HG03565 (cell line): ENCODE measurements around the gene ARHGAP42.

Experiments
- ATAC-seq: cut with Tn5 transposase; IDR thresholded peaks from one replicate; pipeline ENCODE4 v1.9.1; 2021; ENCODE audit warnings: mild to moderate bottlenecking, moderate library complexity; ENCODE audit not compliant: unreplicated experiment

The ARHGAP42 gene

DNA sequence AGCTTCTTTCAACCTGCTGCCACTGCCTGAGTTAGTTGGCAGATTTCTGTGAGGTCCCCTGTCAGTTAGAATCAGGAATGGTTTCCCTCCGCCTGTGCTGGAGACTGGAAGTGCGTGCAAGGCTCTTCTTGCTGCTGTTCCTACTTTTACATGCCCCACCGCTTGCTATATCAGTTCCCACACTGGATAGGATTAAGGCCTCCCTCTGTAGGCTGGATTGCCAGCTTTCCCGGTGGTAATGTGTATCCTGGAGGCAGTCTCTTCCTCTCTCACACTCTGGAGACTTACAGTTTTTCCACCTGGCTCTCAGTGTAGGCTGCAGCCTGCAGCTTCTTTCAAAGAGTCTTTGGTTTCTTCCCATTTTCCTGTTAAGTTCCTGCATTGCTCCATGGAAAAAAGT, 66.5 kb downstream of the ARHGAP42 start:
- no peak for ATAC-seq

DNA sequence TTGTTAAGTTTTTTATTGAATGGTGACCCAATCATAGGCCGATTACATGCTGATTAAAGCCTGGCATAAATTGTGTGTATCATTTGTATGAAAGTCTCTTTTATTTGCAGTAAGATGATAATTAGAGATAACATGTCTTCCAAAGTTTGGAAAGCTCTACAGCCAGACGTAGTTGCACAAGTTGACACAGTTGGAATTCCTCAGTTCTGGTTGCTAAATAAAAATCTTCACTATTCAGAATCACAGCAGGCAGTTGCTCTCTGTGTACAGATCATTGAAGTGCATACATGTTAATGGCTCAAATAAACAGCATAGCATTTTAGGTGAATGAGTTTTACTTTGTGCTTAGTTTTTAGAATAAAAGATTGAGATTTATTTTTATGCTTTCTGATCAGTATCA, 69.5 kb downstream of the ARHGAP42 start:
- ATAC-seq = no peak

- ATAC-seq = no peak
Measured at GRCh38 chr11:100757646-100758045, 70.6 kb downstream of the ARHGAP42 start.

- no peak for ATAC-seq
Measured at GRCh38 chr11:100759106-100759505, 72.0 kb downstream of the ARHGAP42 start.

GRCh38 chr11:100759856-100760255, 72.8 kb downstream of the ARHGAP42 start:
- ATAC-seq = no peak

DNA sequence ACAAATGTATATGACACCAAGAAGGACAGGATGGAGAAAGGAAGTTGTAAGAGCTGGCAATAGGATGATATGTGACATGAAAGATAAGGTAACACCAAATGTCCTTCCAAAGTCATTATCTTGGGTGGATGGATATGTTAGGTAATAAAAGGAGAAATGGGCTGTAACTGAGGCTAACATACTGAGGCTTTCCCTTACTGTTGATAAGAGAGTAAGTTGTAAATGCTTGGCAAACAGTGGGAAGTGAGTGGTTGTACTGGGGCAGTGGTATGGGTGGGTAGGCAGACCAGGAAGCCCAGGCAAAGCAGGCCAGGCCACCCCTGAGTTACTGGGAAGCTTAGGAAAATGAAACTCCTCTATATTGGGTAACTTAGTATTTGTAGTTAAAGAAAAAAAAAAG, 73.7 kb downstream of the ARHGAP42 start:
- no peak for ATAC-seq

- ATAC-seq = no peak
Measured at GRCh38 chr11:100761841-100762240, 74.8 kb downstream of the ARHGAP42 start.

DNA sequence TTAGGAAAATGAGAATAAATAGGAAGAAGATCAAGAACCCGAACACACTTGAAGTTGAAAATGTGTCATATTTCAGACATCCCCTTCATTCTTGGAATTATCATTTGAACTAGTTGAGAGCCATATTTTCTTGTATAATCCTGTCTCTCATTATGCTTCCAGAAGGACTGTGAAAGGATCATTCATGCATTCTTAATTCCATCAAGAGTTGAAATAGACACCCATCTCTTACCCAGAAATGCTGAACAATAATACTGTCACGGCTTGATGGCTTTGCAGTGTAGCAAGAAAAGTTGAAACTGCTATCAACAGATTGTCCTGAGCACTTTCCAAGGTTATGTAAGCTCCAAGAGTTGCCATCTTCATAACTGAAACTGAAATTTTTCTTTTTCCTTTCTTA, 79.7 kb downstream of the ARHGAP42 start:
- no peak for ATAC-seq

GRCh38 chr11:100769165-100769564, 82.1 kb downstream of the ARHGAP42 start:
- ATAC-seq = no peak

GRCh38 chr11:100769617-100770016, 82.5 kb downstream of the ARHGAP42 start:
- ATAC-seq = no peak

DNA sequence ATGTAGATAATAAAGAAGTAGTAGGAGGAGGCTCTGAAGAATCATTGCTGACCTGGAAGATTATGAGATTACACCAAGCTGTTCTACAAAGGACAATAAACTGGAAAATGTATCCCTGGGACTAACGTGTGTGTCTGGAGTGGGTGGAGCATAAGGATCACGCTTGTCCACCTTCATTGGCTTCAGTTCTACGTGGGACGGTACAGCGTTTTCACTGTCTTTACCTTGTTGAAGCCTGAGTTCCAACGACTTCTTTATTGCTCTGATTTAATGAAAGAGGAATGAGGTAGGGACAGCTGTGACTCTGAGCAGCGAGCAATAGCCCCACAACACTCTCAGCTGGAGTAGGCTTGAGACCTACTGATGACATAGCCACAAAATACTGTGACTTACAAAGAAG, 87.0 kb downstream of the ARHGAP42 start:
- no peak for ATAC-seq

GRCh38 chr11:100774859-100775258, 87.8 kb downstream of the ARHGAP42 start:
- ATAC-seq = no peak

DNA sequence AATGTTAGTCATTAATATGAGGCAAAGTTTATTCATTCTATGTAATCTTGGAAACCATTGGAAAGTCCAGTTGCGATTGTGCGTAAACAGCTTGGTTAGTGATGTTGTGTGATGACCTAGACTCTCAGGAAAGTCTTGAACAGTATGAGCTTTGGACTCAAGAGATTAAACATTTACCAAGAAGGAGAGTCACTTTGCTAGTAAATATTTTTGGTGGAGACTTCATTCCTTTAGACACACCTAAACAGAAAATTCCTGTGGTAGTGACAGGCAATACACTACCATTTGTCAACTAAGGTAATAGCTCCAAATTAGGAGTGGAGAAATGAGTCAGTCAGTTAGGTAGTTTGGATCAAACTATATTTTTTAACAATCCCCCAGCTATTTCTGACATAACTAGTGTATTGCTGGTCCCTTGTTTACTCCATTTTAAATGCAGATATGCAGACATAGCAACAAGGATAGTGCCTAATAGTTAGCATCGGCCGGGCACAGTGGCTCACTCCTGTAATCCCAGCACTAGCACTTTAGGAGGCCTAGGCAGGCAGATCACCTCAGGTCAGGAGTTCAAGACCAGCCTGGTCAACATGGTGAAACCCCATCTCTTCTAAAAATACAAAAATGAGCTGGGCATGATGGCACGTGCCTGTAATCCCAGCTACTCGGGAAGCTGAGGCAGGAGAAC, 89.3 kb downstream of the ARHGAP42 start:
- no peak for ATAC-seq

GRCh38 chr11:100777103-100777502, 90.0 kb downstream of the ARHGAP42 start:
- ATAC-seq = no peak

DNA sequence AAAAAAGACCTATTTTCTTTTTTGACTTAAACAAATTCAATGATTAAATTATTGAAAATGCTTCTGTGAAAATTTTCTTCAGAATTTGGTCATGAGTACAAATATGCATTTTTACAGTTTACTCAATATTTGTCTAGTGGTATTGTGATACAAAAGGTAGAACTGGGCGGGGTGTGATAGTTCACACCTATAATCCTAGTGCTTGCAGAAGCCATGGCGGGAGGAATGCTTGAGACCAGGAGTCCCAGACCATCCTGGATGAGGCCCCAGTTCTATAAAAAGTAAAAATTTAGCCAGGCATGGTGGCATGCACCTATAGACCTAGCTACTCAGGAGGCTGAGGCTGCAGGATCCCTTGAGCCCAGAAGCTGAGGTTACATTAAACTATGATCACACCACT, 90.6 kb downstream of the ARHGAP42 start:
- ATAC-seq = no peak

DNA sequence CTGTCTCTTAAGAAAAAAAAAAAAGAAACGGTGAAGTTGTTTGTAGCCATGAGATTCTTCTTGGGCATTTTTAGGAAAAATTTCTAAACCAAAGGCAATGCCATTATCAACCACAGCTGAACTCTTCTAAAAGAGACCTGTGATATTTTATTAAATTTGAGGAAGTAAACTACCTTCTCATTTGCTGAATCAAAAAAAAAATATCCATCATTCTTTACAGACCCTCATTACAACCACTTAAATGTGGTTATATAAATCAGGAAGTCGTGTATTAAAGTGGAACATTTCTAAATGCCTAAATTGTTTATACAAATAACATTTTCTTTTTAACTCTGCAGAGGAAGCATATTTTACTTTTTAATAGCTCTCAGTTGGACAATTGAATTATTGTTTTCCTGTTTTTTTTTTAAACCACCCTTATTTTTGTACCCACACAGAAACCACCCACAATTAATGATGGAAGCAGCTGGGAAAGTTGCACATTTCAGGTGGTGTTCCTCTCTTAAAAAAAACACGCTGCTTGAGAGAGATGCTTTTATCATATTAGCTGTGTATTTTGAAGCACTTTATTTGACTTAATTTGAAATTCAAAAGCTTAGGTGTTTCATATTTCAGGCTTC, 91.2 kb downstream of the ARHGAP42 start:
- no peak for ATAC-seq

DNA sequence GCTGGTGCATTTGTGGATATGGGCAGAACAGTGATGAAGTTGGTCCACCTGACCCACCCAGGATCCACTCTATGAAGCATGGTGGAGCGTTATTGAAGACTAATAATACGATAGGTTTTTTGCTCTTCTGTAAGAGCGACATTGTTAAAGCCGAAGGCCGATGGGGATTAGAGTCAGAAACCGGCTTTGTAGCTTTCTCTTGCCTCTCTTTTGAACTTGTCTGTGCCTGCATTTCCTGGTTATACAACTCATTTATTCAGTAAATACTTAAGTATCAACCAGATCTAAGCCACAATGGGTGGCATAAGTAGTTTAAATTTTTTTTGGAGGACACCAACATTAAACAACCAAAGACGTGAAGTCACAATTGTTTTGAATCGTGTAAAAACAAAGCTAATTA, 93.4 kb downstream of the ARHGAP42 start:
- no peak for ATAC-seq

- ATAC-seq = no peak
Measured at GRCh38 chr11:100785148-100785983, 98.3 kb downstream of the ARHGAP42 start.

GRCh38 chr11:100788561-100789295, 101.6 kb downstream of the ARHGAP42 start:
- ATAC-seq = no peak

- no peak for ATAC-seq
Measured at GRCh38 chr11:100789500-100789899, 102.4 kb downstream of the ARHGAP42 start.

DNA sequence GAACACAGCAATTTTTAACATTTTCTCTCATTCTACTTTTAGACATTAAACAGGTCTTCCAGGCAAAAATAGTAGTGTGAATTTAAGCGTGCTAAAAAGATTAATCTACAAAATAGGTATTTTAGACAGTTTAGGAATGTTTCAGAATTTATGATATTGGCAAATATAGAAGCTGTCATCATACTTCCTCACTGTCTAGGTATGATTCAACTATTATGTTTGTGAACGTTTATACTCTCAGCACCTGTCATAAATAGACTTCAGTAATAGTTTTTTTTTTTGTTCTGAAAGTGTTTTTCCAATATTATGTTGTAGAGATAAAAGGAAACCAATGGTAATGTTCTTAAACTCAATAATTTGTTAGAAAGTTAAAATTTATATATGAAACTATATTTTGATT, 103.0 kb downstream of the ARHGAP42 start:
- ATAC-seq = no peak
